Vagina (tissue), 2 donors: ENCODE measurements around the gene TMEM45A. TPM values are rescaled to one million over a fixed set of nuclear protein-coding genes. Genes with fewer than 3 reads are reported as not detected.
A peak's percentile ranks its signal among the peaks of the same experiment; 100 is the strongest.

Experiments
- DNase-seq, 2 donors: peaks; one replicate each; pipeline ENCODE4 v3.0.0-alpha.2; 2017; ENCODE audit errors: extremely low spot score in 2 of 2
- H3K27ac ChIP-seq: fragments of 200-600 bp; sonication (generic); one replicate; pipeline ENCODE4 v1.5.1; 2019
- H3K27me3 ChIP-seq: fragments of 200-600 bp; sonication (generic); one replicate; pipeline ENCODE4 v1.5.1; 2019
- H3K36me3 ChIP-seq, 2 donors: fragments of 200-600 bp; sonication (generic); one replicate each; pipeline ENCODE4 v1.5.1; 2017 to 2019
- H3K4me1 ChIP-seq: fragments of 200-600 bp; sonication (generic); one replicate; pipeline ENCODE4 v1.5.1; 2019
- H3K4me3 ChIP-seq, 2 donors: fragments of 200-600 bp; sonication (generic); 1 replicate in 1 of 2; 2 replicates in 1 of 2; pipeline ENCODE4 v1.5.1; 2016 to 2019
- H3K9me3 ChIP-seq: fragments of 200-600 bp; sonication (generic); one replicate; pipeline ENCODE4 v1.5.1; 2019
- POLR2A ChIP-seq, 2 donors: fragments of 450-650 bp; IDR thresholded peaks; one replicate each; pipeline ENCODE4 v1.6.1; 2017; ENCODE audit warnings: antibody characterized with exemption in 2 of 2, mild to moderate bottlenecking in 2 of 2, moderate library complexity in 2 of 2
- POLR2AphosphoS5 ChIP-seq, 2 donors: sonication (generic); formaldehyde crosslinking; IDR thresholded peaks; one replicate each; pipeline ENCODE4 v1.9.0; 2017; ENCODE audit warnings: antibody characterized with exemption in 2 of 2, mild to moderate bottlenecking in 2 of 2, low read depth in 1 of 2; ENCODE audit not compliant: insufficient read depth in 1 of 2
- intact Hi-C: fragments of 100-400 bp; cut with DNase I; formaldehyde crosslinking; loops from one replicate; pipeline ENCODE4 v1.15.1; 2023
- total RNA-seq: library from RNA; depleted of rRNA; stranded (reverse); fragments of >200 nt; gene quantifications from one replicate; pipeline ENCODE4 v1.2.3, GENCODE V29; 2016
- TF ChIP-seq, protein P1 (sequence below), 3 experiments: fragments of 450-650 bp in 2 of 3; fragments of 200-600 bp in 1 of 3; sonication (generic) in 1 of 3; IDR thresholded peaks; one replicate each; pipeline ENCODE4 v1.5.1; 2017 to 2019; ENCODE audit warnings: antibody characterized with exemption in 3 of 3, mild to moderate bottlenecking in 2 of 3, moderate library complexity in 2 of 3

TMEM45A gene
- total RNA-seq, 1 donor from 2014 or later = 46.4 TPM

DNA sequence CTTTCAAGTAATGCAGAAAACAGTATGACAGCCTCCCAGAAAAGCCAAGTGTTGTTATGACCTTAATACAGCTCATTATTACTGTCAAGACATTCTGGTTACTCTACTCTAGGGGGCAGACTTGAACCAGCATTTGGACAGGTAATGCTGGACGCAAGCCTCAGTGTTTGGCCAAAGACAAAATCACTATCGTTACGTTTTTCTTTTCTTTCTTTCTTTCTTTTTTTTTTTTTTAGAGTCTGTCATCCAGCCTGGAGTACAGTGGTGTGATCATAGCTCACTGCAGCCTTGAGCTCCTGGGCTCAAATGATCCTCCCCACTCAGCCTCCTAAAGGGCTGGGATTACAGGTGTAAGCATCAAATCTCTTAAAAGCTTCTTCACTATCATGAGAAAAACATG lies 29.4 kb upstream of the TMEM45A start:
- no peaks in the 10 kb centered on the region for H3K27me3 ChIP-seq
- no peak for TF ChIP-seq POLR2A (IDR thresholded peaks at IDR 0.05)
- TF ChIP-seq, protein P1, sequence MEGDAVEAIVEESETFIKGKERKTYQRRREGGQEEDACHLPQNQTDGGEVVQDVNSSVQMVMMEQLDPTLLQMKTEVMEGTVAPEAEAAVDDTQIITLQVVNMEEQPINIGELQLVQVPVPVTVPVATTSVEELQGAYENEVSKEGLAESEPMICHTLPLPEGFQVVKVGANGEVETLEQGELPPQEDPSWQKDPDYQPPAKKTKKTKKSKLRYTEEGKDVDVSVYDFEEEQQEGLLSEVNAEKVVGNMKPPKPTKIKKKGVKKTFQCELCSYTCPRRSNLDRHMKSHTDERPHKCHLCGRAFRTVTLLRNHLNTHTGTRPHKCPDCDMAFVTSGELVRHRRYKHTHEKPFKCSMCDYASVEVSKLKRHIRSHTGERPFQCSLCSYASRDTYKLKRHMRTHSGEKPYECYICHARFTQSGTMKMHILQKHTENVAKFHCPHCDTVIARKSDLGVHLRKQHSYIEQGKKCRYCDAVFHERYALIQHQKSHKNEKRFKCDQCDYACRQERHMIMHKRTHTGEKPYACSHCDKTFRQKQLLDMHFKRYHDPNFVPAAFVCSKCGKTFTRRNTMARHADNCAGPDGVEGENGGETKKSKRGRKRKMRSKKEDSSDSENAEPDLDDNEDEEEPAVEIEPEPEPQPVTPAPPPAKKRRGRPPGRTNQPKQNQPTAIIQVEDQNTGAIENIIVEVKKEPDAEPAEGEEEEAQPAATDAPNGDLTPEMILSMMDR (IDR thresholded peaks at IDR 0.05) = peak in 2 of 3 experiments; percentile 67 to 74
- no peaks in the 10 kb centered on the region for H3K9me3 ChIP-seq
- no peak for DNase-seq
- H3K27ac ChIP-seq = no peak overlapping the region
- intact Hi-C loops = loop anchor here (5.0 kb wide), 1 partner anchor 124 kb away; no protein-coding TSS in a partner anchor
- H3K36me3 ChIP-seq = no peaks in the 10 kb centered on the region
- no peaks in the 10 kb centered on the region for H3K4me1 ChIP-seq
- no peak overlapping the region for H3K4me3 ChIP-seq

DNA sequence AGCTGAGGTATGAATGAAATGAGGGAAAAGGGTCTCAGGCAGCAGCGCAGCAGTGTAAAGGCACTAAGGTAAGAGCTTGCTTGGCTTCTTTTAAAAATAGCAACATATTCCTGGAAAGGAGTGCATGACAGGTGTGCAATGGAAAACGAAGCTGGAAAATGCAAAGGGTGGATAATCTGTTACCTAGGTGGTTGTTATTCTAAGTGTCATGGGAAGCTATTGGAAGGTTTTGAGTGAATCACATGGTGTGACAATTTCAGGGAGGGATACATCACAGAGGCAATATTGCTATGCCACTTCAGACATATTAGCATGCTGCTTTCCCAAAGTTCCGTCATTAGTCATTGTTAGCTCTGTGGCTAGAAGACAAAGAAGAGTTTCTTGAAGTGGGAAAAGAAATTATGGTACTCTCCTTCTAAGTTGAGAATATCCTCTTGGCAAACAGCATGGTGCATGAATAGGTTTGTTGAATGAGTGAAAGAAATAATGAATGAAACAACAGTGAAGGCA lies 28.7 kb upstream of the TMEM45A start:
- intact Hi-C loops = loop anchor here (5.0 kb wide), 1 partner anchor 124 kb away; no protein-coding TSS in a partner anchor
- TF ChIP-seq, protein P1 (IDR thresholded peaks at IDR 0.05) = no peak
- no peak for DNase-seq

DNA sequence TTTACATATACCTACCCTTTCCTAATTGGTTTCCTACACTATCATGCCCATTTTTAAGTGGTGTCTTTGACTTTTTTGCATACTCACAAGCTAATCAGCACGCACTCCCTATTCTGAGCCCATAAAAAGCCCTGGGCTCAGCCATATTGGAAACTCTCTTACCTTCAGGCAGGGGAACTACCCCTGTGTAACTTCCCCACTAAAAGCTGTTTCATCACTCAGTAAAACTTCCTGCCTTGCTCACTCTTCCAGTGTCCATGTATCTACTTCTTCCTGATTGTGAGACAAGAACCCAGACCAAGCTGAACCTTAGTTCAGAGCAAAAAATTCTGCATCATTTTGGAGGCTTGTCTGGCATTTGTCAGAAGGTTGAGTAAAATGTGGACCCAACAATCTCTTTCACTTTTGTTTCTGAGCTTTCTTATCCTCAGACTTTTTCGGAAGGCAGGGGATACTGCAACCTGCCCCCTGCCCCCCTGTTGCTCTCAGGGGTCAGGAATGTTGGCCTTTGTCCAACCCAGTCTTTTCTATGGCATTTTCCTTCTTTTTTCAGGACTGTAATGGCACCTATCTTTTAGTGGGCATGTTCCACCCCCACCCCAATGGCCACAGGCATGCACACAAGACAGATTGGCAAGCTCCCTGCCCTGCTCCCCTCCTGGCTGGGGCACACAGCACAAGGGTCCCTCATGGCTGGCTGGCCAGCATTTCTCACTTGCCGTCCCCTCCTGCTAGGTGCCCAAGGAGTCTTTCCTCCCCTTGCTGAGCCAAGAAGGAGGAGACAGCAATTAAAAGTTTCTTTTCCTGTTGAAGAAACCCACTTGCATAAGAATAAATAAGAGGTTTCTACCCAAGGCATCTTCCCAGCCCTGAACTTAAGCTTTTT lies 26.3 kb upstream of the TMEM45A start:
- H3K4me3 ChIP-seq = no peak overlapping the region
- H3K4me1 ChIP-seq = no peaks in the 10 kb centered on the region
- no peak overlapping the region for H3K27ac ChIP-seq
- H3K9me3 ChIP-seq = no peaks in the 10 kb centered on the region
- DNase-seq = no peak
- no peaks in the 10 kb centered on the region for H3K36me3 ChIP-seq
- intact Hi-C loops = no loop called here
- no peak for TF ChIP-seq POLR2A (IDR thresholded peaks at IDR 0.05)
- TF ChIP-seq, protein P1 (IDR thresholded peaks at IDR 0.05) = no peak
- TF ChIP-seq POLR2AphosphoS5 (IDR thresholded peaks at IDR 0.05; ENCODE audit: insufficient read depth in 1 of 2, low read depth in 1 of 2) = no peak
- no peaks in the 10 kb centered on the region for H3K27me3 ChIP-seq

More for the DNA sequence above, 28.7 kb upstream of the TMEM45A start:
- H3K36me3 ChIP-seq = no peaks in the 10 kb centered on the region
- no peaks in the 10 kb centered on the region for H3K4me1 ChIP-seq
- H3K9me3 ChIP-seq = no peaks in the 10 kb centered on the region
- no peak overlapping the region for H3K4me3 ChIP-seq
- no peak overlapping the region for H3K27ac ChIP-seq
- no peaks in the 10 kb centered on the region for H3K27me3 ChIP-seq

DNA sequence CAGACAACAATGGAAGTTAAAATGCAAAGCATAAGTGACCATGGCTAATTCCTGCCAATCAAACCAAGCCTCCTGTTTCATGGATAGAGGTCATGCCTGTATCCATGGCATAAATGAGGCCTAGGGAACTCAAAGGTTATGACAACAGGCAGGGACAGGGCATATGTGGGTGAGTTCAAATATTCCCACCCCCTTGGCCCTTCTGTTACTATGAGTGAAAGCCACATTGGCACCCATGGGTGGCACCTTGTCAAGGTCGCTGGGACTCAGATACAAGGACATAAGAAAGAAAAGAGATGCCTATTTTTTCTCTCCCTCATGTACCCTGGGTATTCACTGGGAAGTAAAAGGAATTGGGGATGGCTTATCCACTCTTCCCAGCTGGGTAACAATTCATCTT lies 25.3 kb upstream of the TMEM45A start:
- intact Hi-C loops = no loop called here
- Histone ChIP-seq H3K4me3 (no peak overlapping the region), H3K9me3 (no peaks in the 10 kb centered on the region), H3K27me3 (no peaks in the 10 kb centered on the region), H3K27ac (no peak overlapping the region), H3K4me1 (no peaks in the 10 kb centered on the region), H3K36me3 (no peaks in the 10 kb centered on the region)
- no peak for DNase-seq
- TF ChIP-seq POLR2A (IDR thresholded peaks at IDR 0.05) = no peak
- TF ChIP-seq POLR2AphosphoS5 (IDR thresholded peaks at IDR 0.05; ENCODE audit: insufficient read depth in 1 of 2, low read depth in 1 of 2) = no peak
- TF ChIP-seq, protein P1 (IDR thresholded peaks at IDR 0.05) = no peak

DNA sequence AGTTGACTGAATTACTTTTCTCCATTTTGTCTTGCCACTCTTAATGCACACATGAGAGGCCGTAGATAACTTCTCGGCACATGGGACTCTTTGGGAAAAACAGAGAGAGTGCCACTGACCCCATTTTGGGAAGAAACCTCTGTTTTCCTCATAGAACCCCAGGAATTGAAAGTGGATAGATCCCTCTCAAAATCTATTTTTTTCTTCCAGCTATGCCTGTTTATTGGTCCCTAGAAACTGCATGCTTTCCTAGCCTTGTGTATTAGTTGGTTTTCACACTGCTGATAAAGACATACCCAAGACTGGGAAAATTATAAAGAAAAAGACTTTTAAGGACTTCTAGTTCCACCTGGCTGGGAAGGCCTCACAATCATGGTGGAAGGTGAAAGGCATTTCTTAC lies 23.7 kb upstream of the TMEM45A start:
- Histone ChIP-seq H3K4me1 (no peaks in the 10 kb centered on the region), H3K36me3 (no peaks in the 10 kb centered on the region), H3K9me3 (no peaks in the 10 kb centered on the region), H3K4me3 (no peak overlapping the region), H3K27me3 (no peaks in the 10 kb centered on the region), H3K27ac (no peak overlapping the region)
- no peak for DNase-seq
- intact Hi-C loops = no loop called here
- TF ChIP-seq POLR2AphosphoS5 (IDR thresholded peaks at IDR 0.05; ENCODE audit: insufficient read depth in 1 of 2, low read depth in 1 of 2) (no peak), POLR2A (IDR thresholded peaks at IDR 0.05) (no peak)
- TF ChIP-seq, protein P1 (IDR thresholded peaks at IDR 0.05) = no peak
